Esophagus muscularis mucosa (tissue), 4 donors: ENCODE results near the gene DAAM1. TPM values are rescaled to one million over a fixed set of nuclear protein-coding genes. Genes with fewer than 3 reads are reported as not detected.

ENCODE experiments used
- DNase-seq: peaks from one replicate; pipeline ENCODE4 v3.0.0-alpha.2; 2017; ENCODE audit errors: extremely low spot score
- H3K27ac ChIP-seq, 4 donors: fragments of 200-600 bp; sonication (generic); replicated peaks in 1 of 4; 1 replicate in 3 of 4; 2 replicates in 1 of 4; pipeline ENCODE4 v1.5.1; 2016 to 2019; ENCODE audit warnings: mild to moderate bottlenecking in 1 of 4
- H3K27me3 ChIP-seq, 4 donors: fragments of 200-600 bp; sonication (generic); one replicate each; pipeline versions ENCODE4 v1.5.1 to v1.6.0; 2016 to 2019
- H3K36me3 ChIP-seq, 4 donors: fragments of 200-600 bp; sonication (generic); one replicate each; pipeline ENCODE4 v1.5.1; 2016 to 2019
- H3K4me1 ChIP-seq, 4 donors: fragments of 200-600 bp; sonication (generic); one replicate each; pipeline ENCODE4 v1.5.1; 2016 to 2019
- H3K4me3 ChIP-seq, 4 donors: fragments of 200-600 bp; sonication (generic); 1 replicate in 2 of 4; 2 replicates in 2 of 4; pipeline ENCODE4 v1.5.1; 2016 to 2019; ENCODE audit warnings: mild to moderate bottlenecking in 4 of 4, moderate library complexity in 1 of 4
- H3K9me3 ChIP-seq, 4 donors: fragments of 200-600 bp; sonication (generic); 1 replicate in 3 of 4; 2 replicates in 1 of 4; pipeline ENCODE4 v1.5.1; 2016 to 2019
- EP300 ChIP-seq: sonication (generic); formaldehyde crosslinking; IDR thresholded peaks from one replicate; pipeline ENCODE4 v1.6.1; 2017; ENCODE audit warnings: antibody characterized with exemption
- POLR2A ChIP-seq: fragments of 450-650 bp; IDR thresholded peaks from one replicate; pipeline ENCODE4 v1.6.1; 2017; ENCODE audit warnings: antibody characterized with exemption, moderate library complexity, mild to moderate bottlenecking, low read depth
- POLR2AphosphoS5 ChIP-seq, 2 donors: sonication (generic); formaldehyde crosslinking; IDR thresholded peaks; one replicate each; pipeline ENCODE4 v1.6.1; 2017; ENCODE audit warnings: antibody characterized with exemption in 2 of 2
- WGBS: methylation state at CpG from one replicate; pipeline ENCODE4 v1.1.5; 2018; 5-methylcytosine and 5-hydroxymethylcytosine counted together
- intact Hi-C: fragments of 100-400 bp; cut with DNase I; formaldehyde crosslinking; loops from one replicate; pipeline ENCODE4 v1.15.1; 2023
- total RNA-seq, 4 donors: library from RNA; depleted of rRNA; stranded (reverse); fragments of >200 nt; gene quantifications; one replicate each; pipeline versions ENCODE4 v1.1.0 to v1.2.1, GENCODE V29; 2016
- TF ChIP-seq, protein P1 (sequence below), 3 experiments: fragments of 200-600 bp in 2 of 3; fragments of 450-650 bp in 1 of 3; sonication (generic) in 2 of 3; IDR thresholded peaks; one replicate each; pipeline ENCODE4 v1.5.1; 2017 to 2019; ENCODE audit warnings: antibody characterized with exemption in 3 of 3, mild to moderate bottlenecking in 2 of 3, moderate library complexity in 1 of 3

The DAAM1 gene
- total RNA-seq, 4 donors from 2014 or later, result 64.3 to 110 (median 72.5) TPM

DNA sequence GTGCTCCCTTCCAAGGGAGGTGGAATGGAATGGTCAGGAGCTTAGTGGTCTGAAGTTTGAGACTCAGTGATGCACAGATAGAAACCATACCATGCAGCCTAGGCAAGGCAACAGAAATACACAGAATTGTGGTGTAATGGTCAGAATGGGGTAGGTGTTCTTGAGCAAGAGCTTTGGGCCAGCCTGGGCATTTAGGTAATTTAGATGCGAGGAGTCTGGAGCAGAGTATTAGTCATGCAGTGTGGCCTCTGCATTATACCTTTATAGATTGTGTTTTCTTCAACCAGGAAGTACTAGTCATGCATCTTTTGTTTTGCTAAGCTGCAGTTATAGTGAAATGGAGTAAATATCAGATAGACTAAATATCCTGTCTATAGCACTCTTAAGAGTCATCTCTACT is 118.3 kb downstream of the DAAM1 start:
- TF ChIP-seq, protein P1, sequence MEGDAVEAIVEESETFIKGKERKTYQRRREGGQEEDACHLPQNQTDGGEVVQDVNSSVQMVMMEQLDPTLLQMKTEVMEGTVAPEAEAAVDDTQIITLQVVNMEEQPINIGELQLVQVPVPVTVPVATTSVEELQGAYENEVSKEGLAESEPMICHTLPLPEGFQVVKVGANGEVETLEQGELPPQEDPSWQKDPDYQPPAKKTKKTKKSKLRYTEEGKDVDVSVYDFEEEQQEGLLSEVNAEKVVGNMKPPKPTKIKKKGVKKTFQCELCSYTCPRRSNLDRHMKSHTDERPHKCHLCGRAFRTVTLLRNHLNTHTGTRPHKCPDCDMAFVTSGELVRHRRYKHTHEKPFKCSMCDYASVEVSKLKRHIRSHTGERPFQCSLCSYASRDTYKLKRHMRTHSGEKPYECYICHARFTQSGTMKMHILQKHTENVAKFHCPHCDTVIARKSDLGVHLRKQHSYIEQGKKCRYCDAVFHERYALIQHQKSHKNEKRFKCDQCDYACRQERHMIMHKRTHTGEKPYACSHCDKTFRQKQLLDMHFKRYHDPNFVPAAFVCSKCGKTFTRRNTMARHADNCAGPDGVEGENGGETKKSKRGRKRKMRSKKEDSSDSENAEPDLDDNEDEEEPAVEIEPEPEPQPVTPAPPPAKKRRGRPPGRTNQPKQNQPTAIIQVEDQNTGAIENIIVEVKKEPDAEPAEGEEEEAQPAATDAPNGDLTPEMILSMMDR (IDR thresholded peaks at IDR 0.05), result no peak
- TF ChIP-seq EP300, result no peak
- no peak for TF ChIP-seq POLR2A
- TF ChIP-seq POLR2AphosphoS5 (IDR thresholded peaks at IDR 0.05), result no peak
- H3K9me3 ChIP-seq, result no peaks in the 10 kb centered on the region
- H3K4me1 ChIP-seq, result peaks cover 50 to 87% (median 74%) of the 10 kb centered on the region in 4 donors
- 85% methylated on average over 1 of the region's 1 CpG for WGBS
- no peak for DNase-seq
- intact Hi-C loops, result no loop called here
- H3K4me3 ChIP-seq, result no peak overlapping the region
- no peaks in the 10 kb centered on the region for H3K36me3 ChIP-seq
- H3K27me3 ChIP-seq, result no peaks in the 10 kb centered on the region
- H3K27ac ChIP-seq, result peak overlapping the region; percentile 60 to 73 (median 66)

DNA sequence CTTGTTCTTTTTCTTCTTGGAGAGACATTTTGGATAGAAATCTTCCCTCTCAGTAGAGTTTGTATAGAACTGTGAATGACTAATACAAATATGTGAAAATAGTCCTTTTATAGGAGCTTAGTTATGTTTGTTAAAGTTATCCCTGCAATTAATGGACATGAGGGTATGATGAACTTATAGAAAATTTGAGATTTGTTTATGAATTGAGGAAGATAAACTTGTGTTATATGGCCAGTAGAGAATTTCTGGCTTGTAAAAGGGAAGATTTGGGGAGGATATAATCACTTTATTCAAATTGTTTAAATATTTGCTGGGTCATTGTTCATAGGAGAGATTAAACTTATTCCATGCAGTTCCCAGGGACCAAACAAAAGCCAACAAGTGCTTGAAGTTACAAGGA is 119.6 kb downstream of the DAAM1 start:
- peaks cover 45 to 87% (median 74%) of the 10 kb centered on the region in 4 donors for H3K4me1 ChIP-seq
- no peak overlapping the region for H3K4me3 ChIP-seq
- peak overlapping the region in 3 of 4 donors; percentile 24 to 53 (median 25) for H3K27ac ChIP-seq
- no peaks in the 10 kb centered on the region for H3K9me3 ChIP-seq
- TF ChIP-seq POLR2A (no peak), EP300 (no peak), POLR2AphosphoS5 (IDR thresholded peaks at IDR 0.05) (no peak)
- TF ChIP-seq, protein P1 (IDR thresholded peaks at IDR 0.05), result no peak
- no peaks in the 10 kb centered on the region for H3K36me3 ChIP-seq
- intact Hi-C loops, result no loop called here
- H3K27me3 ChIP-seq, result no peaks in the 10 kb centered on the region
- DNase-seq, result no peak

DNA sequence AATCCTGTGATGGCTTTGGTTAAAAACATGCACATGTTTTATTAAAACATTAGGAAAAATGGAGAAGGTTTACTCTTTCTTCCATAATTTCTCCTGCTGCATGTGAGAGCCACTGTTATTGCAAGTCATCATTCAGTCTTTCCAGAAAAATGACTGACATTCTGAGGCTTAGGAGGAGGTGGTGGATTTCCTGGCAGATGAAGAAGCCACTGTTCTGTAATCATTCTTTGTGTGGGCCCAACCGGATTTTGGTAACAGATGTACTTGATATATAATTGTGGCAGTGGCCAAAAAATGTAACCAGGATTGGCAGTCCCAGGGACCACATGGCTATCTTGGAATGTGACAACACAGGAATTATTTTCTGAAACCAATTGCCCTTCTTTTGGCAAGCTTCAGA is 120.2 kb downstream of the DAAM1 start:
- Histone ChIP-seq H3K27ac (peak overlapping the region; percentile 5 to 53 (median 25)), H3K9me3 (no peaks in the 10 kb centered on the region), H3K27me3 (no peaks in the 10 kb centered on the region), H3K36me3 (no peaks in the 10 kb centered on the region), H3K4me1 (peaks cover 51 to 87% (median 77%) of the 10 kb centered on the region in 4 donors), H3K4me3 (no peak overlapping the region)
- no peak for TF ChIP-seq EP300
- no peak for TF ChIP-seq POLR2A
- TF ChIP-seq, protein P1 (IDR thresholded peaks at IDR 0.05), result no peak
- no peak for TF ChIP-seq POLR2AphosphoS5 (IDR thresholded peaks at IDR 0.05)
- intact Hi-C loops, result no loop called here
- 57% methylated on average over 1 of the region's 1 CpG for WGBS
- no peak for DNase-seq

DNA sequence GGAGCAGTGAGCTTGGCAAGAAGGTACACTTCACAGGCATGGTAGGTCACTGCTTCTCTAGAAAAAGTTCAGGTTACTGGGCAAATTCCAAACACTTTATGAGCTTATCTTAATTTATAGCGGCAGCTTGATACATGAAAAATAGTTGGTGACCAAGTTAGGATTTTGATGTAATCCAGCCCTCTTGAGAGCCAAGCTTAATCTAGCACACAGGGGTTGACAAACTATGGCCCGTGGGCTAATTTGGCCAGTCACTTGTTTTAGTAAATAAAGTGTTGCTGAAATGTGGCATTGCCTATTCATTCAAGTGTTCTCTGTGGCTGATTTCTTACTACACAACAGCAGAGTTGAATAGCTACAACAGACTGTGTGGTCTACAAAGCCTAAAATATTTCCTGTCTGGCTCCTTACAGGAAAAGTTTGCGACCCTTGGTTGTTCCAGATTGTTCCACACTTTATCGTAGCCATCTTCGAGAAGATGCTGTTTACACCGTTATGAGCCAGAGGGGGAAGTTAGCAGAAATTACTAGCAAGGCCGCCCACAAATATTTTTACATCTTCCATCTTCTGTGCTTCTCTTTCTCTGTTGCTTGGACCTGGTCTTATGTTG is 120.9 kb downstream of the DAAM1 start:
- H3K27ac ChIP-seq, result peak overlapping the region; percentile 5 to 53 (median 25)
- intact Hi-C loops, result no loop called here

More for the DNA sequence above, 120.9 kb downstream of the DAAM1 start:
- TF ChIP-seq POLR2A, result no peak
- no peak for TF ChIP-seq POLR2AphosphoS5 (IDR thresholded peaks at IDR 0.05)
- no peak for TF ChIP-seq EP300
- TF ChIP-seq, protein P1 (IDR thresholded peaks at IDR 0.05), result no peak
- DNase-seq, result no peak
- H3K4me3 ChIP-seq, result no peak overlapping the region
- WGBS, result 63% methylated on average over 7 of the region's 7 CpGs
- peaks cover 54 to 87% (median 82%) of the 10 kb centered on the region in 4 donors for H3K4me1 ChIP-seq
- H3K9me3 ChIP-seq, result no peaks in the 10 kb centered on the region
- H3K36me3 ChIP-seq, result no peaks in the 10 kb centered on the region
- H3K27me3 ChIP-seq, result no peaks in the 10 kb centered on the region
